ENCODE data around the gene EMILIN3. TPM values are rescaled to one million over a fixed set of nuclear protein-coding genes. Genes with fewer than 3 reads are reported as not detected.

Gene EMILIN3
- total and polyA plus RNA-seq, 2 of the 4 experiments (the other 2 are of a cell fraction): under 0.01 to 0.07 TPM

DNA sequence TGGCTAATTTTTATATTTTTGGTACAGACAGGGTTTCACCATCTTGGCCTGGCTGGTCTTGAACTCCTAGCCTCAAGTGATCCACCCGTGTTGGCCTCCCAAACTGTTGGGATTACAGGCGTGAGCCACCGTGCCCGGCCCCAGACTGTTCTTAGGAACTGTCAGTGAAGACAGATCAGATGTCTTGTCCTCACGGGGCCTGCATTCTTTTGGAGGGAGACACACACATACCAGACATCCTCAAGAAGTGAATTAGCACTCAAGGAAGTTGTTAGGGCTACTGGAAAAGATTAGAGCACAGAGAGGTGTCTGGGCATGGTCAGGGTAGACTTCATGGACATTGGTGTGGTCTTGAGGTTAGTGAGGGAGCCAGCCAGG lies 36.3 kb downstream of the EMILIN3 start:
- Histone ChIP-seq H3K18ac (ENCODE audit: low read depth, low read length) (peak overlapping the region; percentile 85), H3K14ac (replicated peaks; ENCODE audit: low read depth, low read length) (peak overlapping the region; percentile 97), H3K4ac (ENCODE audit: low read depth, low read length) (peak overlapping the region; percentile 99), H3K79me1 (ENCODE audit: low read depth in 1 of 2, low read length in 2 of 2) (peaks cover 0 to 12% of the 10 kb centered on the region in 2 experiments; a peak in 1 of 4 replicates), H3K23ac (ENCODE audit: low read depth, low read length) (peak overlapping the region; percentile 97), H3K4me3 (ENCODE audit: insufficient read depth, low read depth, low read length) (no peak overlapping the region), H3K27me3 (ENCODE audit: control insufficient read depth, insufficient read depth, low read length) (no peaks in the 10 kb centered on the region), H3K9me3 (ENCODE audit: control insufficient read depth, insufficient read depth, low read length) (no peaks in the 10 kb centered on the region), H2AK9ac (replicated peaks; ENCODE audit: low read depth, low read length, poor library complexity) (peak overlapping the region; percentile 96), H4K20me1 (ENCODE audit: insufficient read depth, low read length) (no peaks in the 10 kb centered on the region), H4K91ac (ENCODE audit: insufficient read depth, low read depth, low read length) (peak overlapping the region; percentile 97), H4K5ac (ENCODE audit: low read depth, low read length) (peak overlapping the region; percentile 94), H2BK15ac (ENCODE audit: low read depth, low read length) (peak overlapping the region; percentile 95; the same call in 2 of the 3 replicates), H4K8ac (ENCODE audit: low read depth in 2 of 2, low read length in 2 of 2) (peak overlapping the region; percentile 86 to 98), H3K4me2 (ENCODE audit: low read depth, low read length) (no peak overlapping the region), H3K9me1 (ENCODE audit: insufficient read depth, low read length) (peaks cover 13% of the 10 kb centered on the region), H2AK5ac (ENCODE audit: low read depth, low read length) (peak overlapping the region; percentile 92), H3K36me3 (ENCODE audit: control insufficient read depth, insufficient read depth, low read length) (no peaks in the 10 kb centered on the region), H3K27ac (ENCODE audit: insufficient read depth, low read length) (peak overlapping the region; percentile 91), H2AFZ (replicated peaks; ENCODE audit: low read length, poor library complexity) (peak overlapping the region; percentile 84), H2BK5ac (ENCODE audit: low read depth, low read length, poor library complexity, severe bottlenecking) (peak overlapping the region; percentile 93), H3K4me1 (ENCODE audit: control insufficient read depth, insufficient read depth, low read length) (peaks cover 27% of the 10 kb centered on the region), H3K56ac (ENCODE audit: extremely low read depth, insufficient read depth, low read length) (no peak overlapping the region), H2BK120ac (ENCODE audit: low read depth, low read length) (peak overlapping the region; percentile 99), H2BK20ac (ENCODE audit: low read depth, low read length) (peak overlapping the region; percentile 97), H3K9ac (ENCODE audit: low read depth, low read length) (no peak overlapping the region)
- ChIA-PET POLR2A (ENCODE audit: unreplicated experiment) (interaction anchor here (0.7 kb wide), 1 partner anchor 12 kb away, joined by 6 read pairs; no protein-coding TSS in a partner anchor), CTCF (no interaction called here)
- no CpG with 5 or more reads among the region's 5 CpGs for WGBS, 2 experiments (ENCODE audit: extremely low coverage in 2 of 2, insufficient read length in 1 of 2)
- no peak for TF ChIP-seq MAZ (IDR thresholded peaks at IDR 0.05; ENCODE audit: borderline replicate concordance, low read depth, low read length)
- TF ChIP-seq RCOR1 (IDR thresholded peaks at IDR 0.05; ENCODE audit: insufficient replicate concordance, low read length): peak; percentile 54
- TF ChIP-seq BHLHE40 (IDR thresholded peaks at IDR 0.05; ENCODE audit: low read depth, low read length): peak; percentile 57; the same call in 1 of the 2 replicates
- BruUV-seq (replicated peaks): no TSS peak
- intact Hi-C loops (cut with micrococcal nuclease) (no loop called here), dilution Hi-C loops (cut with HindIII; ENCODE audit: low sequenced_read_pairs, unreplicated experiment) (no loop called here), in situ Hi-C loops (cut with MboI; ENCODE audit: low sequenced_read_pairs) (loop anchor here (5.0 kb wide), 1 partner anchor 98 kb away; no protein-coding TSS in a partner anchor)
- DNase-seq (peak; percentile 51), ATAC-seq (ENCODE audit: low read depth) (no peak)

Data from IMR-90 (cell line).